HL-60 (cell line): Measurements from ENCODE around the gene HYAL2.

ENCODE experiments used
- DNase-seq, 2 experiments: peaks; one replicate each; pipeline ENCODE4 v3.0.0-alpha.2; 2010 to 2020; ENCODE audit warnings: low read depth in 1 of 2, low spot score in 1 of 2
- H3K27ac ChIP-seq: fragments of 250-450 bp; sonication (Bioruptor Pico); replicated peaks from 2 replicates; pipeline ENCODE4 v1.5.1; 2020; ENCODE audit warnings: mild to moderate bottlenecking, moderate library complexity
- H3K27me3 ChIP-seq: fragments of 250-450 bp; sonication (Bioruptor Pico); 2 replicates; pipeline ENCODE4 v1.5.1; 2021; ENCODE audit warnings: mild to moderate bottlenecking, moderate library complexity; ENCODE audit not compliant: insufficient read depth, poor library complexity, severe bottlenecking
- H3K4me3 ChIP-seq: replicated peaks from 2 replicates; pipeline ENCODE4 v1.5.1; 2011; ENCODE audit warnings: mild to moderate bottlenecking, control low read depth, low read length; ENCODE audit not compliant: insufficient read depth
- GABPA ChIP-seq: IDR thresholded peaks from 2 replicates; pipeline ENCODE4 v1.6.1; 2012; ENCODE audit warnings: low read depth
- POLR2AphosphoS5 ChIP-seq: IDR thresholded peaks from 2 replicates; pipeline ENCODE4 v1.6.1; 2012; ENCODE audit warnings: low read depth
- REST ChIP-seq: IDR thresholded peaks from 2 replicates; pipeline ENCODE4 v1.6.1; 2012; ENCODE audit warnings: low read depth; ENCODE audit not compliant: insufficient replicate concordance
- SPI1 ChIP-seq: IDR thresholded peaks from 2 replicates; pipeline ENCODE4 v1.6.1; 2012; ENCODE audit warnings: low read depth, mild to moderate bottlenecking, borderline replicate concordance
- TF ChIP-seq, protein P1 (sequence below): IDR thresholded peaks from one replicate; pipeline ENCODE4 v1.5.1; 2011; ENCODE audit warnings: low read length, control low read depth, inconsistent platforms; ENCODE audit not compliant: insufficient read depth

HYAL2 gene

DNA sequence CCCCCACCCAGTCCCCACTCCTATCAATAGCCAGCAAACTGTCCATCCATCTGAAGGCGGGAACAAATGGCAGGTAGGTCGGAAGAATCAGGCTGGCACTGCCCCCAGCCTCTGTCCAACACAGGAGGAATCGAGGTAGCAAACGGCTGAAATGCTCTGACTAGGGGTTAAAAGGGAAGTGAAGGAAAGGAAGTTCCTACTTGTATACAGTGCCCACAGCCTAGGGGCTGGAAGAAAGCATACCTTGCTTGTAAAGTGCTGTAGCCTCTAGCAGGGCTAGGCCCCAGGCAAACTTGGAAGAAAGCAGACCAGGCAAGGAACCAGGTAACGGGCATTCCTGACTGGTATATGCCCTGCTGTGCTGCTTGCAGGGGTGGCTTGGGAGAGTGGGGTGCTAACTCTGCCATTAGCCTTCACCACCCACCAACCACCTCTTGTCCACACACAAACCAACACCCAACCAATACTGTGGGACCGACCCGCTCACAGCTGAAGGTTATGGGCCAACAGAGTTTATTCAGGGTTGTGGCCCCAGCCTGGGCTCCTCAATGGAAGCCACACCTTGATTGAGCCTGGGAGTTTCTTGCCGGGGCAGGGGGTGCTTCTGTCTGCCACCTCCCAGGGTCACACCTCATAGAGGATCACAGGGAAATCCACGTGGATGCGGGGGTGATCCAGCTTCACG lies 3.1 kb upstream of the HYAL2 start:
- H3K27me3 ChIP-seq, result no peaks in the 10 kb centered on the region
- no peak for TF ChIP-seq GABPA
- TF ChIP-seq POLR2AphosphoS5, result no peak
- TF ChIP-seq SPI1, result peak; percentile 88
- peak overlapping the region; percentile 50 for H3K27ac ChIP-seq
- peak in 1 of 2 experiments; percentile 64 for DNase-seq
- H3K4me3 ChIP-seq, result no peak overlapping the region

- peak overlapping the region; percentile 50 for H3K27ac ChIP-seq
- H3K4me3 ChIP-seq, result no peak overlapping the region
- H3K27me3 ChIP-seq, result no peaks in the 10 kb centered on the region
- TF ChIP-seq POLR2AphosphoS5 (no peak), GABPA (no peak), REST (no peak), SPI1 (no peak)
- TF ChIP-seq, protein P1, sequence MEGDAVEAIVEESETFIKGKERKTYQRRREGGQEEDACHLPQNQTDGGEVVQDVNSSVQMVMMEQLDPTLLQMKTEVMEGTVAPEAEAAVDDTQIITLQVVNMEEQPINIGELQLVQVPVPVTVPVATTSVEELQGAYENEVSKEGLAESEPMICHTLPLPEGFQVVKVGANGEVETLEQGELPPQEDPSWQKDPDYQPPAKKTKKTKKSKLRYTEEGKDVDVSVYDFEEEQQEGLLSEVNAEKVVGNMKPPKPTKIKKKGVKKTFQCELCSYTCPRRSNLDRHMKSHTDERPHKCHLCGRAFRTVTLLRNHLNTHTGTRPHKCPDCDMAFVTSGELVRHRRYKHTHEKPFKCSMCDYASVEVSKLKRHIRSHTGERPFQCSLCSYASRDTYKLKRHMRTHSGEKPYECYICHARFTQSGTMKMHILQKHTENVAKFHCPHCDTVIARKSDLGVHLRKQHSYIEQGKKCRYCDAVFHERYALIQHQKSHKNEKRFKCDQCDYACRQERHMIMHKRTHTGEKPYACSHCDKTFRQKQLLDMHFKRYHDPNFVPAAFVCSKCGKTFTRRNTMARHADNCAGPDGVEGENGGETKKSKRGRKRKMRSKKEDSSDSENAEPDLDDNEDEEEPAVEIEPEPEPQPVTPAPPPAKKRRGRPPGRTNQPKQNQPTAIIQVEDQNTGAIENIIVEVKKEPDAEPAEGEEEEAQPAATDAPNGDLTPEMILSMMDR, result no peak
- no peak for DNase-seq
Measured at GRCh38 chr3:50325113-50325480, 2.6 kb upstream of the HYAL2 start.

GRCh38 chr3:50324351-50325112 lies 2.0 kb upstream of the HYAL2 start:
- TF ChIP-seq, protein P1, result peak; percentile 89
- no peak for TF ChIP-seq SPI1
- no peak overlapping the region for H3K4me3 ChIP-seq
- DNase-seq, result peak in 1 of 2 experiments; percentile 68
- H3K27ac ChIP-seq, result peak overlapping the region; percentile 100
- H3K27me3 ChIP-seq, result no peaks in the 10 kb centered on the region

GRCh38 chr3:50323614-50324199 lies 1.2 kb upstream of the HYAL2 start:
- H3K27ac ChIP-seq, result peak overlapping the region; percentile 100
- TF ChIP-seq, protein P1, result no peak
- TF ChIP-seq SPI1 (peak; percentile 39; the same call in 1 of the 2 replicates), POLR2AphosphoS5 (0 out of 2 replicates have a peak, but pooled peaks have one; percentile 6), GABPA (no peak), REST (no peak)
- H3K27me3 ChIP-seq, result no peaks in the 10 kb centered on the region
- DNase-seq, result no peak
- no peak overlapping the region for H3K4me3 ChIP-seq
